Endothelial cell of umbilical vein (primary cell): ENCODE measurements around the gene MAP4K3.

Source experiments
- EZH2 ChIP-seq: IDR thresholded peaks from 2 replicates; pipeline ENCODE4 v1.6.1; 2012; ENCODE audit warnings: borderline replicate concordance, low read depth, mild to moderate bottlenecking, moderate library complexity, low read length, inconsistent platforms; ENCODE audit not compliant: severe bottlenecking
- TF ChIP-seq, protein P1 (sequence below), 2 donors: IDR thresholded peaks; 1 replicate in 1 of 2; 2 replicates in 1 of 2; pipeline ENCODE4 v1.5.1; 2011; ENCODE audit warnings: low read length in 2 of 2, mild to moderate bottlenecking in 2 of 2, moderate library complexity in 2 of 2, control low read depth in 1 of 2, inconsistent platforms in 1 of 2, low read depth in 1 of 2; ENCODE audit not compliant: insufficient read depth in 1 of 2; ENCODE audit errors: extremely low read depth in 1 of 2

DNA sequence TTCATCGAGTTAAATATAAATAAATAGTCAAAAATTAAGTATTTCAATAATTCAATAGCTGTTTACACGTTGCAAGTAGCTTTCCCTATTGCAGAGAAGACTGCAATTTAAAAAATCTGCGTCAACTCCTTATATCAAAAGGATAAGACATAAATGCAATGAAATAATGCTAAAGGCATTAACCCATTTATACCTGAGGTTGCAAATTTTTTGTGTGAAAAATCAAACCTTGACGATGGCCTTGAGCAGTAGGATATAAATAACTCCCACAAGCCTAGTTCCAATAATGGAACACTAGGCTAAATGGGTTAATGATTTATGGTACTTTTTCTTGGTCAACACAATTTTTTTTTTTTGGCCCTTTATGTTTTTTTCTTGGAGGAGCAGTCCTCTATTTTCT is 116.9 kb downstream of the MAP4K3 start:
- TF ChIP-seq, protein P1, sequence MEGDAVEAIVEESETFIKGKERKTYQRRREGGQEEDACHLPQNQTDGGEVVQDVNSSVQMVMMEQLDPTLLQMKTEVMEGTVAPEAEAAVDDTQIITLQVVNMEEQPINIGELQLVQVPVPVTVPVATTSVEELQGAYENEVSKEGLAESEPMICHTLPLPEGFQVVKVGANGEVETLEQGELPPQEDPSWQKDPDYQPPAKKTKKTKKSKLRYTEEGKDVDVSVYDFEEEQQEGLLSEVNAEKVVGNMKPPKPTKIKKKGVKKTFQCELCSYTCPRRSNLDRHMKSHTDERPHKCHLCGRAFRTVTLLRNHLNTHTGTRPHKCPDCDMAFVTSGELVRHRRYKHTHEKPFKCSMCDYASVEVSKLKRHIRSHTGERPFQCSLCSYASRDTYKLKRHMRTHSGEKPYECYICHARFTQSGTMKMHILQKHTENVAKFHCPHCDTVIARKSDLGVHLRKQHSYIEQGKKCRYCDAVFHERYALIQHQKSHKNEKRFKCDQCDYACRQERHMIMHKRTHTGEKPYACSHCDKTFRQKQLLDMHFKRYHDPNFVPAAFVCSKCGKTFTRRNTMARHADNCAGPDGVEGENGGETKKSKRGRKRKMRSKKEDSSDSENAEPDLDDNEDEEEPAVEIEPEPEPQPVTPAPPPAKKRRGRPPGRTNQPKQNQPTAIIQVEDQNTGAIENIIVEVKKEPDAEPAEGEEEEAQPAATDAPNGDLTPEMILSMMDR (IDR thresholded peaks at IDR 0.05; ENCODE audit: extremely low read depth in 1 of 2, insufficient read depth in 1 of 2, low read depth in 1 of 2, low read length in 2 of 2) = no peak
- TF ChIP-seq EZH2 = no peak
